H9 (cell line): ENCODE results near the gene RB1. TPM values are rescaled to one million over a fixed set of nuclear protein-coding genes. Genes with fewer than 3 reads are reported as not detected.

Experiments used
- DNase-seq: peaks from one replicate; pipeline ENCODE4 v3.0.0-alpha.2; 2017
- H2AFZ ChIP-seq: one replicate; pipeline ENCODE4 v1.6.1; 2013; ENCODE audit warnings: mild to moderate bottlenecking, low read length, control low read depth, moderate library complexity
- H2AK5ac ChIP-seq: 2 replicates; pipeline ENCODE4 v1.6.1; 2013; ENCODE audit warnings: low read length, control low read depth, mixed read lengths; ENCODE audit not compliant: insufficient read length
- H2BK120ac ChIP-seq: one replicate; pipeline ENCODE4 v1.6.1; 2013; ENCODE audit warnings: low read depth, mild to moderate bottlenecking, low read length, control low read depth, inconsistent platforms; ENCODE audit not compliant: poor library complexity, severe bottlenecking
- H2BK12ac ChIP-seq: 2 replicates; pipeline ENCODE4 v1.6.1; 2013; ENCODE audit warnings: low read length, control low read depth, mixed read lengths, low read depth; ENCODE audit not compliant: insufficient read length
- H2BK15ac ChIP-seq: 2 replicates; pipeline ENCODE4 v1.6.1; 2013; ENCODE audit warnings: low read depth, low read length, control low read depth
- H2BK20ac ChIP-seq: one replicate; pipeline ENCODE4 v1.6.1; 2013; ENCODE audit warnings: low read depth, mild to moderate bottlenecking, low read length, control low read depth, inconsistent platforms; ENCODE audit not compliant: poor library complexity, severe bottlenecking
- H2BK5ac ChIP-seq: 2 replicates; pipeline ENCODE4 v1.6.1; 2013; ENCODE audit warnings: low read length, control low read depth, mixed read lengths; ENCODE audit not compliant: insufficient read length
- H3K14ac ChIP-seq: 2 replicates; pipeline ENCODE4 v1.6.1; 2013; ENCODE audit warnings: low read length, control low read depth; ENCODE audit not compliant: insufficient read depth
- H3K18ac ChIP-seq: 2 replicates; pipeline ENCODE4 v1.6.1; 2013; ENCODE audit warnings: low read depth, mild to moderate bottlenecking, mixed read lengths, low read length, control low read depth; ENCODE audit not compliant: insufficient read length
- H3K23ac ChIP-seq: 2 replicates; pipeline ENCODE4 v1.6.1; 2013; ENCODE audit warnings: low read length, control low read depth, mixed read lengths, low read depth; ENCODE audit not compliant: insufficient read length
- H3K23me2 ChIP-seq: 2 replicates; pipeline ENCODE4 v1.6.1; 2013; ENCODE audit warnings: low read depth, mild to moderate bottlenecking, mixed read lengths, low read length, control low read depth; ENCODE audit not compliant: insufficient read length, poor library complexity, severe bottlenecking
- H3K27ac ChIP-seq: 2 replicates; pipeline ENCODE4 v1.5.1; 2013; ENCODE audit warnings: low read length, control low read depth, mixed read lengths, low read depth; ENCODE audit not compliant: insufficient read length
- H3K27me3 ChIP-seq: 2 replicates; pipeline ENCODE4 v1.6.1; 2013; ENCODE audit warnings: low read length, control low read depth, inconsistent platforms; ENCODE audit not compliant: insufficient read depth
- H3K4ac ChIP-seq: 2 replicates; pipeline ENCODE4 v1.6.1; 2013; ENCODE audit warnings: low read depth, mild to moderate bottlenecking, control low read depth, inconsistent platforms, low read length, moderate library complexity
- H3K4me1 ChIP-seq: 2 replicates; pipeline ENCODE4 v1.6.1; 2013; ENCODE audit warnings: low read length, control low read depth, inconsistent platforms; ENCODE audit not compliant: insufficient read depth
- H3K4me2 ChIP-seq: 2 replicates; pipeline ENCODE4 v1.6.1; 2013; ENCODE audit warnings: low read length, control low read depth, mixed read lengths; ENCODE audit not compliant: insufficient read length, insufficient read depth
- H3K56ac ChIP-seq: 2 replicates; pipeline ENCODE4 v1.6.1; 2013; ENCODE audit warnings: low read depth, mild to moderate bottlenecking, mixed read lengths, low read length, control low read depth; ENCODE audit not compliant: insufficient read length
- H3K79me1 ChIP-seq: 2 replicates; pipeline ENCODE4 v1.6.1; 2013; ENCODE audit warnings: low read depth, mild to moderate bottlenecking, moderate library complexity, low read length, control low read depth, inconsistent platforms; ENCODE audit not compliant: insufficient read depth, poor library complexity, severe bottlenecking
- H3K79me2 ChIP-seq: 2 replicates; pipeline ENCODE4 v1.6.1; 2013; ENCODE audit warnings: low read length, control low read depth, inconsistent platforms; ENCODE audit not compliant: insufficient read depth
- H3K9ac ChIP-seq: 2 replicates; pipeline ENCODE4 v1.6.1; 2013; ENCODE audit warnings: low read length, control low read depth, mixed read lengths; ENCODE audit not compliant: insufficient read length; ENCODE audit errors: extremely low read depth
- H3K9me3 ChIP-seq: one replicate; pipeline ENCODE4 v1.6.1; 2013; ENCODE audit warnings: low read depth, low read length, inconsistent platforms; ENCODE audit not compliant: control insufficient read depth
- H3T11ph ChIP-seq: one replicate; pipeline ENCODE4 v1.6.1; 2013; ENCODE audit warnings: mild to moderate bottlenecking, low read length, control low read depth, inconsistent platforms
- H4K20me1 ChIP-seq: one replicate; pipeline ENCODE4 v1.6.1; 2013; ENCODE audit not compliant: control insufficient read depth, insufficient read length, insufficient read depth
- H4K5ac ChIP-seq: 2 replicates; pipeline ENCODE4 v1.6.1; 2013; ENCODE audit warnings: low read depth, mild to moderate bottlenecking, mixed read lengths, low read length, control low read depth; ENCODE audit not compliant: insufficient read length
- H4K8ac ChIP-seq: replicated peaks from 2 replicates; pipeline ENCODE4 v1.6.1; 2013; ENCODE audit warnings: low read length, control low read depth, mixed read lengths, low read depth; ENCODE audit not compliant: insufficient read length
- H4K91ac ChIP-seq: 2 replicates; pipeline ENCODE4 v1.6.1; 2013; ENCODE audit warnings: low read depth, mild to moderate bottlenecking, moderate library complexity, mixed read lengths, low read length, control low read depth; ENCODE audit not compliant: insufficient read length
- H3K27ac Mint-ChIP-seq, 3 experiments: 2 replicates in 2 of 3; 3 replicates in 1 of 3; pipeline ENCODE4 v1.8.0; 2020 to 2021; ENCODE audit warnings: mixed read lengths in 3 of 3, mild to moderate bottlenecking in 1 of 3, moderate library complexity in 1 of 3
- H3K27me3 Mint-ChIP-seq: 2 replicates; pipeline ENCODE4 v1.8.0; 2021; ENCODE audit warnings: low read depth, mild to moderate bottlenecking, moderate library complexity, mixed read lengths
- H3K36me3 Mint-ChIP-seq, 3 experiments: 2 replicates in 2 of 3; 3 replicates in 1 of 3; pipeline ENCODE4 v1.8.0; 2020 to 2021; ENCODE audit warnings: low read depth in 3 of 3, mixed read lengths in 3 of 3; ENCODE audit not compliant: insufficient read depth in 1 of 3
- H3K4me1 Mint-ChIP-seq, 2 experiments: 2 replicates each; pipeline ENCODE4 v1.8.0; 2020; ENCODE audit warnings: mixed read lengths in 2 of 2
- H3K4me3 Mint-ChIP-seq, 2 experiments: 2 replicates in 1 of 2; 3 replicates in 1 of 2; pipeline ENCODE4 v1.8.0; 2020 to 2021; ENCODE audit warnings: mild to moderate bottlenecking in 2 of 2, mixed read lengths in 2 of 2, moderate library complexity in 1 of 2
- H3K9me3 Mint-ChIP-seq, 2 experiments: 2 replicates in 1 of 2; 3 replicates in 1 of 2; pipeline ENCODE4 v1.8.0; 2020; ENCODE audit warnings: mild to moderate bottlenecking in 2 of 2, mixed read lengths in 2 of 2, moderate library complexity in 1 of 2
- CTCF ChIP-seq: fragments of 200-600 bp; sonication (generic); conservative IDR thresholded peaks from 3 replicates; pipeline ENCODE4 v1.8.0; 2021; ENCODE audit warnings: antibody characterized with exemption, mild to moderate bottlenecking
- WGBS: extraction: QIAGEN DNeasy Blood & Tissue Kit; methylation state at CpG from one replicate; pipeline ENCODE4 v1.1.7; 2013; ENCODE audit warnings: missing lambda C conversion rate, low lambda C conversion rate, mixed read lengths; ENCODE audit not compliant: insufficient read length; ENCODE audit errors: extremely low coverage; 5-methylcytosine and 5-hydroxymethylcytosine counted together
- total RNA-seq: library from RNA; stranded (reverse); gene quantifications from 2 replicates; pipeline ENCODE4 v1.2.1, GENCODE V29; 2021

Gene RB1
- total RNA-seq, 1 experiment from 2014 or later, result 20.5 TPM

- H3K18ac ChIP-seq, result no peak overlapping the region
- H3K4me2 ChIP-seq, result no peak overlapping the region
- H3K27ac ChIP-seq, result no peak overlapping the region
- no peak overlapping the region for H2BK20ac ChIP-seq
- H3K79me1 ChIP-seq, result no peaks in the 10 kb centered on the region
- WGBS, result no CpG with 5 or more reads among the region's 3 CpGs
- no peaks in the 10 kb centered on the region for H4K20me1 ChIP-seq
- no peak overlapping the region for H3K9ac ChIP-seq
- no peak overlapping the region for H4K5ac ChIP-seq
- Mint-ChIP-seq H3K4me1 (no peaks in the 10 kb centered on the region; a peak in 1 of 4 replicates), H3K9me3 (no peaks in the 10 kb centered on the region), H3K27me3 (no peaks in the 10 kb centered on the region), H3K36me3 (no peaks in the 10 kb centered on the region), H3K27ac (no peak overlapping the region), H3K4me3 (no peak overlapping the region)
- no peak overlapping the region for H2BK12ac ChIP-seq
- H2AK5ac ChIP-seq, result no peak overlapping the region
- H3K14ac ChIP-seq, result no peak overlapping the region
- H4K91ac ChIP-seq, result no peak overlapping the region
- H2BK15ac ChIP-seq, result no peak overlapping the region
- no peak overlapping the region for H2AFZ ChIP-seq
- no peak overlapping the region for H4K8ac ChIP-seq
- no peak for TF ChIP-seq CTCF
- H3K56ac ChIP-seq, result no peak overlapping the region
- H3K4me1 ChIP-seq, result no peaks in the 10 kb centered on the region
- no peak overlapping the region for H2BK5ac ChIP-seq
- no peak overlapping the region for H2BK120ac ChIP-seq
- no peaks in the 10 kb centered on the region for H3K79me2 ChIP-seq
- no peaks in the 10 kb centered on the region for H3K27me3 ChIP-seq
- DNase-seq, result no peak
- no peak overlapping the region for H3T11ph ChIP-seq
- H3K23ac ChIP-seq, result no peak overlapping the region
- no peaks in the 10 kb centered on the region for H3K23me2 ChIP-seq
- no peaks in the 10 kb centered on the region for H3K9me3 ChIP-seq
- H3K4ac ChIP-seq, result no peak overlapping the region
Measured at GRCh38 chr13:48437371-48437770, 133.8 kb downstream of the RB1 start.
